H1 (cell line): ENCODE results near the gene RHEX.

Experiments used
- ATF2 ChIP-seq: IDR thresholded peaks from 2 replicates; pipeline ENCODE4 v1.6.1; 2012; ENCODE audit warnings: low read length, inconsistent platforms
- CTCF ChIP-seq, 3 experiments: IDR thresholded peaks; 1 replicate in 2 of 3; 2 replicates in 1 of 3; pipeline versions ENCODE4 v1.5.1 to v1.6.1; 2011; ENCODE audit warnings: low read length in 3 of 3, mild to moderate bottlenecking in 3 of 3, inconsistent platforms in 2 of 3, low read depth in 1 of 3, moderate library complexity in 1 of 3; ENCODE audit not compliant: insufficient read depth in 1 of 3; ENCODE audit errors: control extremely low read depth in 1 of 3
- EZH2 ChIP-seq: fragments of 200-600 bp; sonication (generic); IDR thresholded peaks from 2 replicates; pipeline ENCODE4 v1.7.1; 2012; ENCODE audit warnings: low read depth, mild to moderate bottlenecking, moderate library complexity, low read length, inconsistent platforms; ENCODE audit not compliant: severe bottlenecking
- GABPA ChIP-seq: IDR thresholded peaks from 2 replicates; pipeline ENCODE4 v1.6.1; 2011; ENCODE audit warnings: mild to moderate bottlenecking, low read length, moderate library complexity, borderline replicate concordance; ENCODE audit not compliant: insufficient read depth
- GTF2F1 ChIP-seq: IDR thresholded peaks from 2 replicates; pipeline ENCODE4 v1.6.1; 2012; ENCODE audit warnings: low read depth, low read length, improper control_type of control experiment, borderline replicate concordance
- KDM1A ChIP-seq: fragments of 200-600, 300-600 bp; sonication (generic); IDR thresholded peaks from 2 replicates; pipeline ENCODE4 v1.7.1; 2016; ENCODE audit warnings: mild to moderate bottlenecking, low read length, borderline replicate concordance
- MAX ChIP-seq: IDR thresholded peaks from 2 replicates; pipeline ENCODE4 v1.6.1; 2012; ENCODE audit warnings: inconsistent platforms
- POLR2A ChIP-seq, 2 experiments: IDR thresholded peaks; 1 replicate in 1 of 2; 2 replicates in 1 of 2; pipeline ENCODE4 v1.6.1; 2011; ENCODE audit warnings: low read depth in 2 of 2, low read length in 2 of 2, mild to moderate bottlenecking in 2 of 2; ENCODE audit errors: control extremely low read depth in 1 of 2
- POLR2AphosphoS5 ChIP-seq: IDR thresholded peaks from 2 replicates; pipeline ENCODE4 v1.6.1; 2011; ENCODE audit warnings: low read depth, low read length
- RAD21 ChIP-seq, 2 experiments: IDR thresholded peaks in 1 of 2; conservative IDR thresholded peaks in 1 of 2; 2 replicates each; pipeline ENCODE4 v1.6.1; 2011; ENCODE audit warnings: low read depth in 2 of 2, low read length in 2 of 2, improper control_type of control experiment in 1 of 2, inconsistent platforms in 1 of 2, mild to moderate bottlenecking in 1 of 2, moderate library complexity in 1 of 2
- RFX5 ChIP-seq: IDR thresholded peaks from 2 replicates; pipeline ENCODE4 v1.6.1; 2011; ENCODE audit warnings: low read depth, low read length, improper control_type of control experiment, borderline replicate concordance
- SP1 ChIP-seq: IDR thresholded peaks from 2 replicates; pipeline ENCODE4 v1.6.1; 2011; ENCODE audit warnings: low read depth, low read length
- TEAD4 ChIP-seq: IDR thresholded peaks from 2 replicates; pipeline ENCODE4 v1.6.1; 2012; ENCODE audit warnings: low read depth, low read length, inconsistent platforms, mixed read lengths

- TF ChIP-seq SP1 = no peak
- TF ChIP-seq RFX5 = no peak
- no peak for TF ChIP-seq POLR2AphosphoS5
- no peak for TF ChIP-seq CTCF (IDR thresholded peaks at IDR 0.05; ENCODE audit: control extremely low read depth in 1 of 3, insufficient read depth in 1 of 3, low read depth in 1 of 3, low read length in 3 of 3)
- TF ChIP-seq TEAD4 = no peak
- no peak for TF ChIP-seq GABPA
- no peak for TF ChIP-seq EZH2
- TF ChIP-seq POLR2A (IDR thresholded peaks at IDR 0.05; ENCODE audit: control extremely low read depth in 1 of 2, low read depth in 2 of 2, low read length in 2 of 2) = no peak
- TF ChIP-seq ATF2 = no peak
- no peak for TF ChIP-seq KDM1A
- no peak for TF ChIP-seq GTF2F1
- TF ChIP-seq RAD21 (IDR thresholded peaks at IDR 0.05 in 1 of 2, conservative IDR thresholded peaks at IDR 0.05 in 1 of 2; ENCODE audit: low read depth in 2 of 2, low read length in 2 of 2) = no peak
- TF ChIP-seq MAX = no peak
These were observed 47.3 kb downstream of the RHEX start for GRCh38 chr1:206100226-206100815.
